Endodermal cell (in vitro differentiated cells): Measurements from ENCODE around the gene HERPUD1. TPM values are rescaled to one million over a fixed set of nuclear protein-coding genes. Genes with fewer than 3 reads are reported as not detected.
"Not testable (repeated sequence)": the region's sequence is repeated elsewhere in the genome, so short reads cannot be mapped to it uniquely, and the experiment has no call there.

Experiments used
- DNase-seq: peaks from one replicate; pipeline ENCODE4 v3.0.0-alpha.2; 2017
- H3K27ac ChIP-seq: 2 replicates; pipeline ENCODE4 v1.5.1; 2013; ENCODE audit warnings: mild to moderate bottlenecking, low read depth, low read length, moderate library complexity
- H3K27me3 ChIP-seq: 2 replicates; pipeline ENCODE4 v1.6.1; 2013; ENCODE audit warnings: mild to moderate bottlenecking, low read length, moderate library complexity; ENCODE audit not compliant: insufficient read depth, control insufficient read depth, poor library complexity, severe bottlenecking
- H3K36me3 ChIP-seq: 2 replicates; pipeline ENCODE4 v1.7.0; 2013; ENCODE audit warnings: mild to moderate bottlenecking, low read length, moderate library complexity; ENCODE audit not compliant: control insufficient read depth, insufficient read depth
- H3K4me1 ChIP-seq: one replicate; pipeline ENCODE4 v1.7.0; 2013; ENCODE audit warnings: low read length; ENCODE audit not compliant: control insufficient read depth, insufficient read depth
- H3K4me3 ChIP-seq: 2 replicates; pipeline ENCODE4 v1.5.1; 2013; ENCODE audit warnings: mild to moderate bottlenecking, low read length, moderate library complexity
- H3K9ac ChIP-seq: 2 replicates; pipeline ENCODE4 v1.6.1; 2013; ENCODE audit warnings: mild to moderate bottlenecking, low read length, moderate library complexity; ENCODE audit not compliant: poor library complexity, severe bottlenecking; ENCODE audit errors: extremely low read depth
- H3K9me3 ChIP-seq: 2 replicates; pipeline ENCODE4 v1.6.1; 2013; ENCODE audit warnings: mild to moderate bottlenecking, low read length, moderate library complexity; ENCODE audit not compliant: control insufficient read depth
- H3K27ac Mint-ChIP-seq: 2 replicates; pipeline ENCODE4 v1.8.0; 2020; ENCODE audit warnings: mixed read lengths
- H3K27me3 Mint-ChIP-seq: 2 replicates; pipeline ENCODE4 v1.8.0; 2021; ENCODE audit warnings: mild to moderate bottlenecking, mixed read lengths; ENCODE audit not compliant: insufficient read depth
- H3K36me3 Mint-ChIP-seq: 2 replicates; pipeline ENCODE4 v1.8.0; 2020; ENCODE audit warnings: low read depth, mixed read lengths
- H3K4me1 Mint-ChIP-seq: 2 replicates; pipeline ENCODE4 v1.8.0; 2020; ENCODE audit warnings: mixed read lengths
- H3K4me3 Mint-ChIP-seq: 2 replicates; pipeline ENCODE4 v1.8.0; 2020; ENCODE audit warnings: mild to moderate bottlenecking, moderate library complexity, mixed read lengths
- H3K9me3 Mint-ChIP-seq: 2 replicates; pipeline ENCODE4 v1.8.0; 2020; ENCODE audit warnings: mild to moderate bottlenecking, mixed read lengths
- CTCF ChIP-seq: fragments of 200-600 bp; sonication (generic); conservative IDR thresholded peaks from 2 replicates; pipeline ENCODE4 v1.5.0; 2021; ENCODE audit warnings: antibody characterized with exemption, mild to moderate bottlenecking
- WGBS, 2 experiments: methylation state at CpG; one replicate each; pipeline versions ENCODE4 v1.1.5 to v1.1.7; 2013; ENCODE audit warnings: missing lambda C conversion rate in 2 of 2, mixed read lengths in 1 of 2; ENCODE audit not compliant: insufficient coverage in 1 of 2, insufficient read length in 1 of 2; 5-methylcytosine and 5-hydroxymethylcytosine counted together
- total RNA-seq, 2 donors: library from RNA; stranded (reverse); fragmentation: NEBNext Ultra II Directional in 1 of 2; extraction: Animal tissue kit (Norgen Biotek cat#: 25700) in 1 of 2; gene quantifications; 2 replicates in 1 of 2; 3 replicates in 1 of 2; pipeline ENCODE4 v1.2.1, GENCODE V29; 2021

HERPUD1 gene
- total RNA-seq, 2 donors from 2014 or later = 21.5 to 40.6 TPM

GRCh38 chr16:56931271-56931891 is 561 bp upstream of the HERPUD1 start:
- Histone ChIP-seq H3K9ac (peak overlapping the region; percentile 94), H3K4me3 (peak overlapping the region; percentile 91), H3K36me3 (peaks cover 28% of the 10 kb centered on the region), H3K27ac (peak overlapping the region; percentile 93), H3K9me3 (no peaks in the 10 kb centered on the region), H3K4me1 (no peaks in the 10 kb centered on the region), H3K27me3 (no peaks in the 10 kb centered on the region)
- no peaks in the 10 kb centered on the region for H3K9me3 Mint-ChIP-seq
- peak overlapping the region; percentile 95 for H3K4me3 Mint-ChIP-seq
- DNase-seq = no peak
- WGBS, 2 experiments = 55 to 69% methylated on average over 12 to 24 of the region's 25 CpGs
- H3K27ac Mint-ChIP-seq = peak overlapping the region; percentile 96
- no peak for TF ChIP-seq CTCF
- H3K27me3 Mint-ChIP-seq = no peaks in the 10 kb centered on the region
- H3K36me3 Mint-ChIP-seq = peaks cover 13% of the 10 kb centered on the region
- peaks cover 25% of the 10 kb centered on the region for H3K4me1 Mint-ChIP-seq

GRCh38 chr16:56932721-56933619 is 1.0 kb downstream of the HERPUD1 start:
- Mint-ChIP-seq H3K27ac (peak overlapping the region; percentile 96), H3K27me3 (no peaks in the 10 kb centered on the region), H3K36me3 (peaks cover 29% of the 10 kb centered on the region), H3K9me3 (no peaks in the 10 kb centered on the region), H3K4me1 (peaks cover 25% of the 10 kb centered on the region), H3K4me3 (peak overlapping the region; percentile 95)
- H3K4me1 ChIP-seq = no peaks in the 10 kb centered on the region
- no peak for TF ChIP-seq CTCF
- H3K4me3 ChIP-seq = peak overlapping the region; percentile 91
- no peaks in the 10 kb centered on the region for H3K9me3 ChIP-seq
- peak overlapping the region; percentile 87 for H3K27ac ChIP-seq
- 8% methylated on average over 8 to 25 of the region's 25 CpGs for WGBS, 2 experiments
- no peaks in the 10 kb centered on the region for H3K27me3 ChIP-seq
- peaks cover 44% of the 10 kb centered on the region for H3K36me3 ChIP-seq
- peak; percentile 71 for DNase-seq
- H3K9ac ChIP-seq = peak overlapping the region; percentile 94

- H3K4me1 ChIP-seq = no peaks in the 10 kb centered on the region
- peak overlapping the region; percentile 94 for H3K9ac ChIP-seq
- H3K4me3 Mint-ChIP-seq = peak overlapping the region; percentile 95
- no peaks in the 10 kb centered on the region for H3K27me3 Mint-ChIP-seq
- H3K36me3 Mint-ChIP-seq = peaks cover 38% of the 10 kb centered on the region
- no peaks in the 10 kb centered on the region for H3K27me3 ChIP-seq
- DNase-seq = no peak
- peak overlapping the region; percentile 91 for H3K4me3 ChIP-seq
- H3K9me3 ChIP-seq = no peaks in the 10 kb centered on the region
- no peak for TF ChIP-seq CTCF
- no peaks in the 10 kb centered on the region for H3K9me3 Mint-ChIP-seq
- peak overlapping the region; percentile 58 for H3K27ac Mint-ChIP-seq
- peaks cover 54% of the 10 kb centered on the region for H3K36me3 ChIP-seq
- 74 to 83% methylated on average over 6 to 8 of the region's 8 CpGs for WGBS, 2 experiments
- peaks cover 25% of the 10 kb centered on the region for H3K4me1 Mint-ChIP-seq
- no peak overlapping the region for H3K27ac ChIP-seq
Observed at GRCh38 chr16:56933828-56934598, 2.1 kb downstream of the HERPUD1 start.

- Mint-ChIP-seq H3K36me3 (peaks cover 45% of the 10 kb centered on the region), H3K27ac (peak overlapping the region; percentile 58), H3K4me1 (peaks cover 25% of the 10 kb centered on the region), H3K4me3 (peak overlapping the region; percentile 95)
- not testable (repeated sequence) for H3K4me1 ChIP-seq, H3K27ac ChIP-seq, H3K9me3 Mint-ChIP-seq, H3K27me3 Mint-ChIP-seq, DNase-seq, H3K9me3 ChIP-seq, H3K27me3 ChIP-seq
- WGBS, 2 experiments = 86 to 95% methylated on average over 5 to 7 of the region's 8 CpGs
- peak overlapping the region; percentile 91 for H3K4me3 ChIP-seq
- H3K9ac ChIP-seq = peak overlapping the region; percentile 94
- H3K36me3 ChIP-seq = peaks cover 60% of the 10 kb centered on the region
Observed at GRCh38 chr16:56934599-56935145, 2.7 kb downstream of the HERPUD1 start.
